Gastroesophageal sphincter (tissue), 4 donors: ENCODE data around the gene MREG. TPM values are rescaled to one million over a fixed set of nuclear protein-coding genes. Genes with fewer than 3 reads are reported as not detected.

Experiments
- ATAC-seq: fragments of 150-250 bp; one replicate; pipeline ENCODE4 v1.9.1; 2016; ENCODE audit warnings: mild to moderate bottlenecking, moderate library complexity
- H3K27ac ChIP-seq, 4 donors: fragments of 200-600 bp; sonication (generic) in 3 of 4; 1 replicate in 3 of 4; 2 replicates in 1 of 4; pipeline ENCODE4 v1.5.1; 2016 to 2019
- H3K27me3 ChIP-seq: fragments of 200-600 bp; sonication (generic); one replicate; pipeline ENCODE4 v1.5.1; 2019
- H3K36me3 ChIP-seq, 2 donors: fragments of 200-600 bp; sonication (generic); one replicate each; pipeline ENCODE4 v1.5.1; 2019; ENCODE audit warnings: control low read depth in 1 of 2
- H3K4me1 ChIP-seq, 3 donors: fragments of 200-600 bp; sonication (generic); 1 replicate in 2 of 3; 2 replicates in 1 of 3; pipeline ENCODE4 v1.5.1; 2016 to 2019; ENCODE audit warnings: control low read depth in 2 of 3
- H3K4me3 ChIP-seq, 2 donors: fragments of 200-600 bp; sonication (generic); one replicate each; pipeline ENCODE4 v1.5.1; 2019; ENCODE audit warnings: mild to moderate bottlenecking in 1 of 2, moderate library complexity in 1 of 2
- H3K9me3 ChIP-seq, 3 donors: fragments of 200-600 bp; sonication (generic); one replicate each; pipeline ENCODE4 v1.5.1; 2017 to 2019; ENCODE audit warnings: control low read depth in 2 of 3
- CTCF ChIP-seq, 4 experiments: fragments of 200-600 bp in 2 of 4; fragments of 450-650 bp in 2 of 4; sonication (generic) in 1 of 4; IDR thresholded peaks; one replicate each; pipeline ENCODE4 v1.5.1; 2017 to 2019; ENCODE audit warnings: antibody characterized with exemption in 4 of 4, mild to moderate bottlenecking in 2 of 4, moderate library complexity in 2 of 4
- EP300 ChIP-seq: sonication (generic); formaldehyde crosslinking; IDR thresholded peaks from one replicate; pipeline ENCODE4 v1.6.1; 2017; ENCODE audit warnings: antibody characterized with exemption, mild to moderate bottlenecking
- POLR2A ChIP-seq, 2 donors: fragments of 450-650 bp; IDR thresholded peaks; one replicate each; pipeline ENCODE4 v1.6.1; 2017; ENCODE audit warnings: antibody characterized with exemption in 2 of 2, mild to moderate bottlenecking in 2 of 2, moderate library complexity in 1 of 2
- POLR2AphosphoS5 ChIP-seq: sonication (generic); formaldehyde crosslinking; IDR thresholded peaks from one replicate; pipeline ENCODE4 v1.6.1; 2017; ENCODE audit warnings: antibody characterized with exemption
- WGBS, 2 donors: methylation state at CpG; one replicate each; pipeline ENCODE4 v1.1.5; 2018; ENCODE audit warnings: low coverage in 1 of 2; 5-methylcytosine and 5-hydroxymethylcytosine counted together
- total RNA-seq, 4 donors: library from RNA; depleted of rRNA; stranded (reverse); fragments of >200 nt; gene quantifications; one replicate each; pipeline ENCODE4 v1.1.0, GENCODE V29; 2016

MREG gene
- total RNA-seq, 4 donors from 2014 or later: 0.40 to 3.3 (median 0.54) TPM

GRCh38 chr2:215915441-215915840, 97.9 kb downstream of the MREG start:
- Histone ChIP-seq H3K4me3 (no peak overlapping the region), H3K9me3 (no peaks in the 10 kb centered on the region), H3K36me3 (no peaks in the 10 kb centered on the region), H3K27me3 (no peaks in the 10 kb centered on the region), H3K4me1 (peaks cover 0 to 27% (median 9%) of the 10 kb centered on the region in 3 donors), H3K27ac (no peak overlapping the region)
- 83 to 86% methylated on average over 2 to 5 of the region's 5 CpGs for WGBS, 2 donors
- no peak for ATAC-seq
- no peak for TF ChIP-seq POLR2A (IDR thresholded peaks at IDR 0.05)
- TF ChIP-seq POLR2AphosphoS5: no peak
- no peak for TF ChIP-seq EP300
- TF ChIP-seq CTCF (IDR thresholded peaks at IDR 0.05): no peak

GRCh38 chr2:215914777-215915165, 98.6 kb downstream of the MREG start:
- 89% methylated on average over 4 of the region's 4 CpGs for WGBS, 2 donors
- peaks cover 0 to 20% (median 8%) of the 10 kb centered on the region in 3 donors for H3K4me1 ChIP-seq
- no peak overlapping the region for H3K27ac ChIP-seq

GRCh38 chr2:215914054-215914776, 99.1 kb downstream of the MREG start:
- Histone ChIP-seq H3K9me3 (no peaks in the 10 kb centered on the region), H3K27ac (no peak overlapping the region), H3K4me1 (peaks cover 0 to 14% (median 2%) of the 10 kb centered on the region in 3 donors), H3K4me3 (no peak overlapping the region), H3K27me3 (no peaks in the 10 kb centered on the region), H3K36me3 (no peaks in the 10 kb centered on the region)
- ATAC-seq: no peak
- WGBS, 2 donors: 94 to 95% methylated on average over 2 to 3 of the region's 3 CpGs
- TF ChIP-seq POLR2AphosphoS5 (no peak), CTCF (IDR thresholded peaks at IDR 0.05) (no peak), EP300 (no peak), POLR2A (IDR thresholded peaks at IDR 0.05) (no peak)

More at GRCh38 chr2:215914777-215915165, 98.6 kb downstream of the MREG start:
- H3K27me3 ChIP-seq: no peaks in the 10 kb centered on the region
- H3K4me3 ChIP-seq: no peak overlapping the region
- no peak for ATAC-seq
- no peaks in the 10 kb centered on the region for H3K9me3 ChIP-seq
- no peaks in the 10 kb centered on the region for H3K36me3 ChIP-seq
- TF ChIP-seq CTCF (IDR thresholded peaks at IDR 0.05) (no peak), POLR2AphosphoS5 (no peak), POLR2A (IDR thresholded peaks at IDR 0.05) (no peak), EP300 (no peak)

GRCh38 chr2:215912299-215912842, 101.0 kb downstream of the MREG start:
- Histone ChIP-seq H3K27me3 (no peaks in the 10 kb centered on the region), H3K4me3 (no peak overlapping the region), H3K27ac (no peak overlapping the region), H3K36me3 (no peaks in the 10 kb centered on the region), H3K4me1 (no peaks in the 10 kb centered on the region), H3K9me3 (no peaks in the 10 kb centered on the region)
- TF ChIP-seq POLR2AphosphoS5 (no peak), POLR2A (IDR thresholded peaks at IDR 0.05) (no peak), EP300 (no peak), CTCF (IDR thresholded peaks at IDR 0.05) (no peak)
- 57 to 60% methylated on average over 5 to 6 of the region's 6 CpGs for WGBS, 2 donors
- ATAC-seq: no peak
